HFFc6 (cell line): Measurements from ENCODE around the gene NDUFAF3. TPM values are rescaled to one million over a fixed set of nuclear protein-coding genes. Genes with fewer than 3 reads are reported as not detected.
A peak's percentile ranks its signal among the peaks of the same experiment; 100 is the strongest.

Experiments
- DNase-seq: peaks from one replicate; pipeline ENCODE4 v3.0.0-alpha.2; 2018
- H3K27ac Mint-ChIP-seq: 2 replicates; pipeline ENCODE4 v1.8.0; 2020; ENCODE audit warnings: mild to moderate bottlenecking, mixed read lengths
- H3K27me3 Mint-ChIP-seq: 2 replicates; pipeline ENCODE4 v1.8.0; 2021; ENCODE audit warnings: mild to moderate bottlenecking, moderate library complexity, mixed read lengths; ENCODE audit not compliant: insufficient read depth
- H3K36me3 Mint-ChIP-seq: 2 replicates; pipeline ENCODE4 v1.8.0; 2021; ENCODE audit warnings: low read depth, mixed read lengths
- H3K4me1 Mint-ChIP-seq: 2 replicates; pipeline ENCODE4 v1.8.0; 2020; ENCODE audit warnings: low read depth, mixed read lengths
- H3K4me3 Mint-ChIP-seq: 2 replicates; pipeline ENCODE4 v1.8.0; 2020; ENCODE audit warnings: mild to moderate bottlenecking, moderate library complexity, mixed read lengths
- H3K9me3 Mint-ChIP-seq: 2 replicates; pipeline ENCODE4 v1.8.0; 2020; ENCODE audit warnings: mild to moderate bottlenecking, mixed read lengths
- CTCF ChIP-seq: fragments of 200-600 bp; sonication (generic); IDR thresholded peaks from 2 replicates; pipeline ENCODE4 v1.5.0; 2021; ENCODE audit warnings: antibody characterized with exemption, mild to moderate bottlenecking
- total RNA-seq, 6 experiments: library from RNA; stranded (reverse); fragmentation: NEBNext Ultra II Directional; extraction: Animal tissue kit (Norgen Biotek cat#: 25700); gene quantifications; 2 replicates in 1 of 6; 3 replicates in 5 of 6; pipeline ENCODE4 v1.2.3, GENCODE V29; 2021

Gene NDUFAF3
- total RNA-seq, 6 experiments from 2014 or later: 129 to 164 (median 153) TPM

- Mint-ChIP-seq H3K9me3 (no peaks in the 10 kb centered on the region), H3K27me3 (peaks cover 5% of the 10 kb centered on the region), H3K4me1 (peaks cover 31% of the 10 kb centered on the region), H3K36me3 (peaks cover 24% of the 10 kb centered on the region), H3K4me3 (peak within 1 kb of the TSS; percentile 87), H3K27ac (peak within 1 kb of the TSS; percentile 95)
- TF ChIP-seq CTCF: peak; percentile 4; the same call in 1 of the 2 replicates
- DNase-seq: peak; percentile 50
Observed at GRCh38 chr3:49017971-49018706, 3.8 kb upstream of the NDUFAF3 start, which contains the start of gene DALRD3. Gene DALRD3 (minus strand): TSS chr3:49018580. CDS start chr3:49018564, 16 bp downstream.

GRCh38 chr3:49018707-49019006 is 3.3 kb upstream of the NDUFAF3 start:
- Mint-ChIP-seq H3K27ac (peak overlapping the region; percentile 88), H3K4me3 (peak overlapping the region; percentile 87), H3K4me1 (peaks cover 36% of the 10 kb centered on the region), H3K9me3 (no peaks in the 10 kb centered on the region), H3K27me3 (peaks cover 5% of the 10 kb centered on the region), H3K36me3 (peaks cover 27% of the 10 kb centered on the region)
- DNase-seq: no peak
- TF ChIP-seq CTCF: no peak

- Mint-ChIP-seq H3K27me3 (peaks cover 2% of the 10 kb centered on the region), H3K27ac (peak overlapping the region; percentile 95), H3K9me3 (no peaks in the 10 kb centered on the region), H3K4me1 (peaks cover 49% of the 10 kb centered on the region), H3K36me3 (peaks cover 37% of the 10 kb centered on the region), H3K4me3 (peak overlapping the region; percentile 94)
- no peak for DNase-seq
- no peak for TF ChIP-seq CTCF
Observed at GRCh38 chr3:49019941-49020329, 2.0 kb upstream of the NDUFAF3 start.

GRCh38 chr3:49020330-49021212 is 1.4 kb upstream of the NDUFAF3 start:
- peak overlapping the region; percentile 94 for H3K4me3 Mint-ChIP-seq

More at GRCh38 chr3:49020330-49021212, 1.4 kb upstream of the NDUFAF3 start:
- no peak for DNase-seq
- Mint-ChIP-seq H3K4me1 (peaks cover 52% of the 10 kb centered on the region), H3K9me3 (no peaks in the 10 kb centered on the region), H3K27ac (peak overlapping the region; percentile 95), H3K27me3 (peaks cover 5% of the 10 kb centered on the region), H3K36me3 (peaks cover 34% of the 10 kb centered on the region)
- TF ChIP-seq CTCF: no peak
